Activated CD4-positive, alpha-beta T cell treated with anti-CD3 and anti-CD28 coated beads for 4 hours (primary cell): ENCODE measurements around the gene TRIM40.
A peak's percentile ranks its signal among the peaks of the same experiment; 100 is the strongest.

Experiments
- DNase-seq, 2 donors: peaks; one replicate each; pipeline ENCODE4 v3.0.0-alpha.2; 2020

Gene TRIM40

DNA sequence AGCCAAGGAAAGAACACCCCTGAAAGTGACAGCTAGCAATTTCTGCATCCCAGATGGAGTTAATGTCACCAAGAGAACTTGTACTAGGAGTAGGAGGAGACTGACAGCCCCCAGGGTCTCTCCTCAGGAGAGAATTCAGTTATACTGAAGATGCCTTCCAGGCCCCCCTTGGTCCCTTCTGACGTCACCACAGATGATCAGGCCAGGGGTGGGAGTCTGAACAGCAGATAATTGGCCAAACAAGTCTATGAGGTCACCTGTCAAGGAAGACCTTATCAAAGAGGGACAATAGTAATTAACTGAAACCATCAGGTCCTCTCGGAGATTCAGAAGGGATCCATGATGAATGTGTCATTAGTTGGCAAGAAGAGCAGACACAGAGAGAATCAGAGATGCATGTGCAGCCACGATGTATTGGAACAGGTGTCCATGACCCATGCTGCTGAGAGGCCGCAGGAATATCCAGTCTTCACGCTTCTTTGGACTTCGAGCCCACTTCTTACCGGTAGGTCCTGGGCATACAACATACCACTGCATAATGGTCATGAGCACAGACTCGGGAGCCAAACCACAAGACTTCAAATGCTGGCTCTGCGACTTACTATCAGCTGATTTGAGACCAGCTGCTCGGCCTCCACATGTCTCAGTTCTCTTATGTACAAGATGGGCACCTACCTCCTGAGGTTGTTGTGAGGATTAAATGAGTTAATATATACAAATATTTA, 14.9 kb downstream of the TRIM40 start:
- no peak for DNase-seq

DNA sequence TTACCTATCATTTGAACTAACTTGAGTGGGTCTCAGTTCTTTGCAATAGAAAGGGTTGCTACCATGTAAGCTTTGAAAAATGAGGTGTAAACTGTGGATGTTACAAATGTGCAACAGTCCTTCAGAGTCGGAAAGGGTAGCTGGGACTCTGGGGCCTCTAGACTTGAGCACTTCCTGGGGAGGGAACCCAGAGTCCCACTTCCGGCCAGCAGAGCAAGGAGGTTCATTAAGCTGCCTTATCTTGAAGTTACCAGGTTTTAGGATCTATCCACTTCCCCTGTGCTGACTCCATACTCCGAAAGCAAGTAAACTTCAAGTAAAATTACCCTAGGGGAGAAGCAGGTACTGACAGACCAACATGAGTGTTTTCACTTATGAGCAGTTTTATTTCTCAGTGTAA, 15.6 kb downstream of the TRIM40 start:
- no peak for DNase-seq

DNA sequence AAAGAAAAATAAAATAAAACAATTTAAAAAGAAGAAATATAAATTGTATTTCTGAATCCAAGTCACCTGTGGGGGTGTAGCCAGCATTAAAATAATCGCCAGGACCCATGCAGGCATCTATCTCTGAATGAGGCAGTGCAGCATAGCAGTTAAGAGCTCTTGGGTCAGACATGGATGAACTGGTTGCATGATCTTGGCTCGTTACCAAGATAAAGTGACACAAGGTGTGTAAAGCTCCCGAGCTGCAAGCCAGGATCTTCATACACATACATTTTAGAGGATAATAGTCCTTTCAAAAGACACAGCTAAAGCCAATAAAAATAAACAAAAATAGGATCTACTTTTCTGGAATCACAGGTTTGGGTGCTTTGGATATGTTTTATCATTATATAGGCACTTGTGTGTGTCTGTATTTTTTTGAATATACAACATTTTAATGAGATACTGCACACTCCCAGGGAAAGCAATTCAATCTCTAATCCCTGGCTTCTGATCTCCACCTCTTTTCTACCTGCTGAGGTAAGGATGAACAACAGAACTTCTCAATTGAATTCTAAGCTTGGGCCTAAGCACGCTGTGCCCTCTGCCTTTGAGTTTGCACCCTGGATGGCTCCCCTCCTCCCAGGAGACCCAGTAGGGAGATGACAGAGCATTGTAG, 16.2 kb downstream of the TRIM40 start:
- no peak for DNase-seq

DNA sequence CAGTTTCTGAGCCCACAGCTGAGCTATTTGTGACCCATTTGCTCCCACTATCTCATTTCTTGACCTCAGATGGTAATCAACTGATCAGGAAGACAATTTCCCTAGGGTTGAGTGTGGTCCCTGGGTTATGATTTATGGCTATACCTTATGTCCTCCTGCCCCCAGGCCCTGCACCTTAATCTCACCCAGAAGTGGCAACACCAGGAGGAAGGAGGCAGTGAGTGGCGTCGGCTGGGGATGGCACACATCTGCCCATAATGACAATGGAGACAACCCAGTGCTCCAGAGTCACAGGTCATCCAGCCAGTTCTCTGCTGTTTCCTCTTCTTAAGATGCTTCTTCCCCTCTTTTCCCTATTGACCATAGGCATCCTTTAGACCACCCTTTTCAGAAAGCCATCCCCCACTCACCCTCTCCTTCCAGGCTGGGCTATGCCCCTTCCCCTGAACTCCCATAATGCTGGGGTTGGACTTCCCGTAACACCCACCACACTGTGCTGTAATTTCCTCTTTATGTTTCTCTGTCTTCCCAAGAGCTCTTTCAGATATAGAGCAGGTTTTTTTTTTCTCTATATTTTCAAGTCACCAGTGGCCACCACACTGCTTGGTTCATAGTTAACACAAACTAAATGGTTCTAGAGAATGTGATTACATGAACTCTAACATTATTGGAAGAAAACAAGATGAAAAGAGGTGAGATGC, 17.1 kb downstream of the TRIM40 start:
- DNase-seq, result no peak

DNA sequence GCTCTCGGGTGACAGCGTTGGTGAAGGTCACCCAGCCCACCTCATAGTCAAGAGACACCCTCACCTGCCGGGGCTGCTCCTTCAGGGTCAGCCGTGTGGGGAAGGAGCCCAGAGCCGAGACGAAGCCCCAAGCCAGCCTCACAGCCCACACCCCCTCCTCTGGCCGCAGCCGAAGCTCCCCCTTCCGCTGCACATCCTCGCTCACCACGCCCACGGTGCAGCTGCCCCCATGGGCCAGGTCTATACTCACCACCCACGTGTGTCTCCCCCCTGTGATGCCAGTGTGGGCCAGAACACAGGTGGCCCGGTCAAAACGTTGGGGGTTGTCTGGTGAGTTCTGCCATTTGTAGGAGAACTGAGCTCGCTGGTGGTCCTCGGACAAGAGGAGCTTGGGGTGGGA, 18.1 kb downstream of the TRIM40 start:
- DNase-seq, result no peak

DNA sequence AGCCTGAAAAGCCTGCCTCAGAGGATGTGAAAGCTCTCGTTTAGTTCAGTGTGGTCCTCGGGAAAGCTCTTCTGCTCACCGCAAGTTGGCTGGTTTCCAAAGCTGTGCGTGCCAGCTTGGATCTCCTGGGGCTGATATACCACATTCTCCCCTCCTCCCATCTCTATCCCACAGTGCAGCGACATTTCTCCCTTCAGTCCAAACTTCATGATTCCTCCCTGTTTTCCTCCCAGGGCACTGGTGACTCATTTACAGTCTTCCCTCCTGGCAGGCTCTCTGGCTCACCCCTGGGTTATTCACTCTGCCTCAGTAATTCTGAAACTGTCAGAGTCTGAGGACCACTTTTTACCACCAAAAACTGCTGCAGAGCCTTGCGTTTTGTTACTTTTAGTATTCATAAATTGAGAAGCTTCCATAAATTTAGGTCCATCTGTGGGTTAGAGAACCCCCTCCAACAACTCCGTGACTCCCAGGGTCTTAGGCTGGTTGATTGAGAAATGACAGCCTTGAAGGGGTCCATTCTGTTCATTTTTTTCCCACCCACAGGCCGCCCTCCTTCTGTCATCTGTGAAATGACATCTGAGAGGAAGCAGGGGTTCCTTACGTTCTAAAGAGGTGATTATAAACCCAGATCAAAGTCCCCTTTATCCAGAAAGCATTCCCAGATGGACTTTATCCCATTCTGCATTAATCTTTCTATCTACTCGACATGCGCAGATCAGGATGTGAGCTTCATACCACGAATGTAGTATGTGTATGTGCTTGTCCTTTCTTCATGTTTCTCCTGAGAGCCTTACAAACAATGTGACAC, 19.0 kb downstream of the TRIM40 start:
- DNase-seq, result no peak

DNA sequence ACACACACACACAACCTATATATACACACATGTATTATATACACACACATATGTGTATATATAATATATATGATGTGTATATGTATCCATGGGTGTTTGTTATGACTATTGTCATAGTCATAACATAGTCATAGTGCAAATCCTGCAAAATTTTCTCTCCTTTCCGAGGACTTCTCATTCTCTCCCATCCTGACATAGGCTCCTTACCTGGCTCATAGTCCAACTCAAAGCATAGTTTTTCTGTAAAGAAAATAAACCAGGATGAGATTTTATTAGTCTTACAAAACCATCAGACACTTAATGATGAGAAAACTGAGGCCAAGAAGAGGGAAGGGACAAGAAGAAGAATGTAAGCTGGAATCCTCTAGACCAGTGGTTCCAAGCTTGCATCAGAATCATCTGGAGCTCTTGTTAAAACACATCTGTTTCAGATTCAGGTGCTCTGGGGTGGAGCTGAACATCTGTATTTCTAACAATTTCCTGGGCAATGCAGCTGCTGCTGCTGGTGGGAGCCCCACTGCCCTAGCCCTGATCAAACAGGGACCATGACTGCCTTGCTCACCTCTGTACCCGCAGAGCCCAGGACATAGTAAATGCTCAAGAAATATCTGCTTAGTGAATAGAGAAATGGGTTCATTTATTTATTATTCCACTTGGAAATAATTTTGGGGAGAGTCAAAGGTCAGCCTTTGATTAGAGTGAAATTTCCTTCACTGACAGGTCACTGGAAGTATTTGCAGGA, 19.8 kb downstream of the TRIM40 start:
- DNase-seq, result no peak

DNA sequence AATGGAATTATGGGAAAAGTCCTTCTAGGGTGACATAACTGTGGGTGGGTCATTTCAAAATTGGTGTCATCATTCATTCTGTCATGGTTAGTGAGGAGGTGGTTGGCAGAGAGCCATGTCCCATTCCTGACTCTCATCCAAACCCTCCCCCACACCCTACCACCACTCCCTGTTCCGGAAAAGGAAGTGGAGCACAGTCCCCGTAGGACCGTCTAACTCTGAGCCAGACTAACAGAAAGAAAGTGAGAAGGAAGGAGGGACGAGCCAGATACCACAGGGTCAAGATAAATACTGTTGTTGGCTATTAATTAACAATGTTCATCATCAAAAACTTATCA, 20.3 kb downstream of the TRIM40 start:
- no peak for DNase-seq

DNA sequence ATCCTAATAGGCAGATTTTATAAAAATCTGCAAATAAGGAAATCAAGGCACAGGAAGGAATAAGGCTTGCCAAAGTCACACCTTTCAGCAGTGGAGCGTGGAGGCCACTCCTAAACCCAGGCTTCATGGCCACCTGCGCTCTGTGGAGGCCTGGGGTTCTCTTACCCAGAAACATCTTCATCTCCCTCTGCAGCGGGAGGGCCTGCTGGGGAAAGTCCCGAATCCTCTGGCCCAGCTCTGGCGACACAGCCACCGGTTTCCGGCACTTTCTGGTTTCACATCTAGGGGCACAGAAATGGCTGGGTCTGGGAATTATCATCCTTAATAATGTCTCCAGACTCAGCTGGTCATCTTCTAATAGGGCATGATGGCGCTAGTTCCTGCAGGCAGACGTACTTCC, 20.8 kb downstream of the TRIM40 start:
- DNase-seq, result no peak

DNA sequence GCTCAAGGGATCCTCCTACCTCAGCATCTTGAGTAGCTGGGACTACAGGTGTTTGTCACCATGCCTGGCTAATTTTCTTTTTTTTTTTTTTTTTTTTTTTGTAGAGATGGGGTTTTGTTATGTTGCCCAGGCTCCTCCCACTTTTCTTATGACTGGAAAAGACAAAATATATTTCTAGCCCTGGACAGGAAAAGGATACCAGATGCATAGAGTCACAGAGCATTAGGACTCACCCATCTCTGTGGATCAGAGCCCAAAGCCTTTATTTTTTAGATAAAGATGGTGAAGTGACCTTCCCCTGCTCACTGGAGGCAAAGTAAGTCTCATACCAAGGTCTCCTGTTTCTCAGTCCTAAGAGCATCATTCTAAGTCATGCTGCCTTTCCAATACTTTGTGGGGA, 21.6 kb downstream of the TRIM40 start:
- no peak for DNase-seq

DNA sequence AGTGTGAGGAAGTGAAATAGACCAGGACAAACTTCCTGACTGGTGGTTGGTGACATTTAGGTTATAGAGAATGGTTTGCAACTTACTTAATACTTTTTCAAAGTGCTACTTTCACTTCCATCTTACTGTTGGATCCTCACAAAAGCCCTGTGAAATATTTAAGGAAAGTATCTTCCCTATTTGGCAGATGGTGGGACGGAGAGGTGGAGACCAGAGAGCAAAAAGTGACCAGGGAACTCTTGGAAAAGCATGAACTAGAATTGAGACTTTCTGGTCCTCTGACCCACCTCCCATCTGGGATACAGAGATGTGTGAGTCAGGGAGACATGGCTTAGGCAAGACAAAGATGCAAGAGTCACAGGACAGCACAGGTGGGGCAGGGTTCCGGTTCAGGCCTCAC, 22.1 kb downstream of the TRIM40 start:
- DNase-seq, result no peak

DNA sequence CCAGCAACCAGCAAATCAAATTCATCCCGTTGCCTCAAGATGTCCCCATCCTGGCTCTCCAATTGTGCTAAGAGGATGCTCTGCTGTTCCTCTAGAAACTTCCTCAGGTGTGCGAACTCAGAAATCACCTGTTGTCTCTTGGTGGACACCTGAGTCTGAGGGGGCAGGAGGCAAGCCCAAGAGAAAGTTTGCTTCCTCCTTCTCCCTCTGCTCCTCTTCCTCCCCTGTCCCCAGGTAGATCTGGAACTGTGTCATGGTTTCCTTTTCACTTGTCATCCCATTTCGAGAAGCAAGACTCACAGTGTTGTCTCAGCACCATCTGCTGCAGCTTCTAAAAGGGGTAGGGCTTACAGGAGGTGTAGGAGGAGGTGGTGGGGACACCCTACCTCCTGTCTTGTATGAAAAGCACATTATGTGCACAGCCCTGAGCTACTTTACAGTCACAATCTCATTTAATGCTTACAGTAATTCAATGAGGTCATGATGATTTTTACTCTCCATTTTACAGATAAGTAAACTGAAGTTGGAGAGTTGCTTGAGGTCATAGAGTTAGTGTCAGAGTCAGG, 22.6 kb downstream of the TRIM40 start:
- DNase-seq, result no peak

DNA sequence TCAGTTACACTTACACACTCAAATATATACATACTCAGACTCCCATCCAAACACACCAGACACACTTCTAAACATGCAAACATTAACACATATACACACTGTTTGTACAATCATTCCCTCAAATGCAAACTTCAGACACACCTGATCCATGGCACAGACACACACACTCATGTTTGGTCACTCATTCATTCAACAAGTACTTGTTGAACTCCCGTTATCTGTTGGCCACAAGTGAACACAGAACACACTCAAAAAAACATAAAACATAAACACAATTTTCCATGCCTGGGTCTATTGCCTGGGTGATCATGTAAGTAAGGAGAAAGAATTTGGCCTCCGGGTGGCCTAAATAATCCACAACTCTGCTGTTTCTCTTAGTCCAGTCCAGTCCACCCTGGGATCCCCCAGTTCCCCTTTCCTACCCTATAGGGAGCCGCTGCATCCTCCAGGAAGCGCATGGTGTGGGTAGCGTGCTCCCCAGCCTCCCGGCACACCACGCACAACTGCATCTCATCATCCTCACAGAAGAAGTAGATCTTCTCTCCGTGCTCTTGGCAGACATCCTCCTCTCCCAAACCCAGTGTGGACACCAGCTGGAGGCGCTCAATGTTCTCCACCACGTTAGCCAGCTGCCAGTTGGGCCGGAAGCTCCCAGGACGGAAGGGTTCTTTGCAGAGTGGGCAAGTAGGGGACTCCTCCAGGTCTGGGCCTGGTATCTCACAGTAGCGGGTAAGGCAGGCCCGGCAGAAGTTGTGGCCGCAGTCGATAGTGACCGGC, 24.3 kb downstream of the TRIM40 start:
- DNase-seq, result no peak

DNA sequence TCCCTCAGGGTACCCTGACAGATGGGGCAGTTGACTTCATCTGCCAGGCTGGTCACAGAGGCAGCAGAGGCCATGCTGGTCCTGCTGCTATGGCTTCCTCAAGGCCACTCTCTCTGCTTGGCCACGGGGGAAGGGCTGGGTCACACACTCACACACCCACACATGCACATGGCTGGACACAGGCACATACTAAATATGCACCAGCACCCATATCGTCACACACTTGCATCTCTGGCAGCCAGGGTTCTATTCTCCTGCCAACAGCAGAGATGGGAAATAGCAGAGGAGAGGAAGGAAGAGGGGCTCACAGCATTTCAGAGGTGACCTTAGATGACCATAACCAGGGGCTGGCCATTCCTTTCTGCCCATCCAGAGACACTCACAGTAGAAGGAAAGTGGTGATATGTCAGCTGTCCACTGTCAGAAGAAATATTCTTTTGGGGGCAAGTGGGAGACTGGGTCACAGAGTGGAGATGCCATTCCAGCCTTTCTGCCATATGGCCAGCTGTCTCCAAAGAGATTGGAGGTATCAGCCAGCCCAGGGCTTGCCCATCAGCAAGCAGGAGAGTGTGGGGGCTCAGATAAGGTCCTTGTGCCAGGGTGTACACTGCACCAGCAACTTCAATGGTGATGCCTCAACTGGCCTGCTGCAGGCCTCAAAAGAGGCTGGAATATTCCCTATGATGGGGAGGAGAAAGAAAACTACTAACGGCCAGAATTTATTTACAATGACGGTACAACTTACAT, 25.0 kb downstream of the TRIM40 start, which contains the start of gene TRIM10:
TRIM10 (minus strand) TSS at position 427 of the 747 bp plus-strand sequence; CDS start at position 74, 353 bp downstream.
- DNase-seq, result no peak

DNA sequence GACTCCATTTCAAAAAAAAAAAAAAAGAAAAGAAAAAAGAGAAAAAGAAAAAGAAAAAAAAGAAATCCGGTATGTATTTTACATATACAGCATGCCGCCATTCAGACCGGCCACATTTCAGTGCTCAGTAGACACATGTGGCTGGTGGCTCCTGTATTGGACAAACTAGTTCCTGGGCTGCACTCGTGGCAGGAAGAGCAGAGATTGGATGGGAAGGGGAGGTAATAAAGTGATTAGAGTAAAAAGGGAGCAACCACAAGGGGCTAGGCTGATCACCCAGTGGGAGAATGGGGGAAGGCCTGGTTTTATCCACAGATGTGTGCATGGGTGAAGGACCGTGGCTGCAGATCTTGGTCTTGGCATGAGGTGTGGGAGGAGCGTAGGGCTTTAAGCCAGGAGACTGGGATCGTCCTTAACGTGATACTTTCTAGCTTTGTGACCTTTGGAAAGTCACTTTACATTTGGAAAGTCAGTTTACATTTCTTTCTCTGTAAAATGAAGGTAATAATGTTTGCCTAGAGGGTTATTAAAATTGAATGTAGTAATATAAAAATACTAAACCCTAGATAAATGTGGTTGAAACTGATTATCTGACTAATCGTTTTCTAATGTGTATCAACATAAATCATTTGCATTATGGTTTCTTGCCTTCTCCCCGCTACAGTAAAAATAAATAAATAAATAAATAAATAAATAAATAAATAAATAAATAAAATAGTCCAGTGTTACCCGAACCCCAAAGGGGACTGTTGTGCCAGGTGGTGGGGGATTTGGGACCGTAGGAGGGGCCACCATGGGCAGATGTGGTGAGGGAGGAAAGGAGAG, 26.5 kb downstream of the TRIM40 start:
- no peak for DNase-seq

DNA sequence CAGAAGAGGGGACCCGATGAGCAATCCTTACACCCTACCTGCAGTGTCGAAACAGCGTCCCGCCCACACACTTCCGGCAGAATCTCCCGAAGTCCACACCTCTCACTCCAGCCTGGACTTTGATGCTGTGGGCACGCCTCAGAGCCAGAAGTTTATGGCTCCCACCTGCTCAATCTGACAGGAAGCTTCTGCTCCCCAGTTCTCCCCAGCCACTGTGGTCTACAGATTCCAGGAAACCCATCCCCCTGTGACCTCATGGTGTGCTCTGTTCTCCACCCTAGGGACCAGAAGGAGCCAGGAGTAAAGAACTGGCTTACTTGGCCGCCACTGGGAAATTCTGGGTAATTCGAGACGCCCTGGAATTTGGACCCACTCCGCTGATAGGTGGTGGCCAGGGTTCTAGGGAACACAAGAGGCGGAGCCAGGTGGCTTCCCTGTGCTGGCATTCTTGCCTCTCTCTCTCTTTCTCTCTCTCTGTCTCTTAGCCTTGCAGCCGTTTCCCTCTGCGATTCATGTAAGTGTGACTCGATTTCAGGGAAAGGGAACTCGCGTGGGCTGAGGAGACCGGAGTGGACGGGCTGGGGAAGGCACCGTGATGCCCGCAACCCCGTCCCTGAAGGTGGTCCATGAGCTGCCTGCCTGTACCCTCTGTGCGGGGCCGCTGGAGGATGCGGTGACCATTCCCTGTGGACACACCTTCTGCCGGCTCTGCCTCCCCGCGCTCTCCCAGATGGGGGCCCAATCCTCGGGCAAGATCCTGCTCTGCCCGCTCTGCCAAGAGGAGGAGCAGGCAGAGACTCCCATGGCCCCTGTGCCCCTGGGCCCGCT, 27.4 kb downstream of the TRIM40 start, which contains the start of gene TRIM15:
TRIM15 (plus strand) TSS at position 457 of the 828 bp plus-strand sequence; CDS start at position 596, 139 bp downstream.
- peak; percentile 22 to 29 for DNase-seq

DNA sequence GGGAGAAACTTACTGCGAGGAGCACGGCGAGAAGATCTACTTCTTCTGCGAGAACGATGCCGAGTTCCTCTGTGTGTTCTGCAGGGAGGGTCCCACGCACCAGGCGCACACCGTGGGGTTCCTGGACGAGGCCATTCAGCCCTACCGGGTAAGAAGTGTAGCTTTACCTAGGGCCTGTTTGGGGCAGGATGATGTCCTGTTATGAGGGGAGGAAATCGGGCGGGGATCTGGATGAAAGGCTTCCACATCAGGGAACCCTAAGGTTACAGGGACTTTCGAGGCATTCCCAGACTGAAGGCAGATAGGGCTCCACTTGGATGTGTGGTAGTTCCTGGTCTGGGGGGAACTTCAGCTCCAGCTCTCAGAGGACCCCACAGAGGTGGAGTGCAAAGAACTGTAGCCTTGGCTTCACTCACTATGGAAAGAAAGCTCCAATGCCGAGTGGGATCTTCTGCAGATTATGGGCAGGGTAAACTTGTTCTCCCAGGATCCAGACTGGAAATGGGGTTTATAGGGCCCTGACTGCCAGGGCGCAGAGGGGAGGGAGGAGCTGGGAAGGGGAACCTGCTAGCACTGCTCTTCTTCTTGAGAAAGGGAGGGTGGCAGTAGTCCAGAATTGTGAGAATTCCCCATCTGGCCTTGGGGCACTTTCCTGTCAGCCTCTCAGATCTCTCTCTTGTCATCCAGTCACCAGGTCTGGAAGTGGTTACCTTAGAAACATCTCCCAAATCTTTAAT, 28.1 kb downstream of the TRIM40 start:
- DNase-seq, result no peak

DNA sequence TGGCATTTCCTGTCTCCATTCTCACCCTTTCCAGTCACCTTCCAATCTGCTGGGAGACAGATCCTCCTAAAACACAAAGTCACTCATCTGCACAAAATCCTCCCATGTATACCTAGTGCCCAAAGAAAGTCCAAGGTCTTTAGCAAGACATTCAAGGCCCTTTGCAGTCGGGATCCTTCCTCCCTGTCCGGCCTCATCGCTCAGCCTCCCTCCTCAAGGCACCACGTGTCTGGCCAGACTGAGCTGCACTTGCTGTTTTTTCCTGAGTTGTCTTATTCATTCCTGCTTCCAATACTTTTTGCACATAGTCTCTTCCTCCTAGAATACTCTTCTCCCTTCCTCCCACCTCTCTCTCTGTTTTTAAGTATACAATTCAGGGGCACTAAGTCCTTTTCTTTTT, 28.8 kb downstream of the TRIM40 start:
- no peak for DNase-seq
